NCI-H1417 (cell line): Measurements from ENCODE around the gene ADGRD1.
A peak's percentile ranks its signal among the peaks of the same experiment; 100 is the strongest.

Experiments used
- DNase-seq, 3 experiments: peaks; one replicate each; lab custom pipeline; 2025; lab: John Stamatoyannopoulos, UW

Gene ADGRD1

GRCh38 chr12:131024026-131024425, 70.3 kb downstream of the ADGRD1 start:
- DNase-seq, result no peak

- DNase-seq, result no peak
Observed at GRCh38 chr12:131024721-131025120, 71.0 kb downstream of the ADGRD1 start.

- no peak for DNase-seq
Observed at GRCh38 chr12:131025234-131025633, 71.5 kb downstream of the ADGRD1 start.

- DNase-seq, result no peak
Observed at GRCh38 chr12:131025939-131026702, 72.4 kb downstream of the ADGRD1 start.

- peak in 1 of 3 experiments; percentile 24 for DNase-seq
Observed at GRCh38 chr12:131026754-131027153, 73.0 kb downstream of the ADGRD1 start.

- no peak for DNase-seq
Observed at GRCh38 chr12:131027264-131027663, 73.6 kb downstream of the ADGRD1 start.

GRCh38 chr12:131027876-131028586, 74.3 kb downstream of the ADGRD1 start:
- no peak for DNase-seq

- DNase-seq, result peak in 1 of 3 experiments; percentile 26
Observed at GRCh38 chr12:131028587-131029338, 75.1 kb downstream of the ADGRD1 start.

- DNase-seq, result no peak
Observed at GRCh38 chr12:131030472-131031328, 77.0 kb downstream of the ADGRD1 start.

- DNase-seq, result no peak
Observed at GRCh38 chr12:131032082-131032750, 78.5 kb downstream of the ADGRD1 start.

GRCh38 chr12:131033486-131033885, 79.8 kb downstream of the ADGRD1 start:
- no peak for DNase-seq

GRCh38 chr12:131033886-131034482, 80.3 kb downstream of the ADGRD1 start:
- DNase-seq, result no peak

- DNase-seq, result no peak
Observed at GRCh38 chr12:131034631-131035244, 81.0 kb downstream of the ADGRD1 start.

GRCh38 chr12:131035245-131035681, 81.6 kb downstream of the ADGRD1 start:
- DNase-seq, result no peak

GRCh38 chr12:131038159-131038558, 84.5 kb downstream of the ADGRD1 start:
- no peak for DNase-seq

GRCh38 chr12:131038961-131039950, 85.5 kb downstream of the ADGRD1 start:
- no peak for DNase-seq

- no peak for DNase-seq
Observed at GRCh38 chr12:131040491-131040890, 86.8 kb downstream of the ADGRD1 start.

- peak in 2 of 3 experiments; percentile 29 to 55 for DNase-seq
Observed at GRCh38 chr12:131041216-131041967, 87.7 kb downstream of the ADGRD1 start.
